ENCODE measurements around the gene MTHFD1L.

The MTHFD1L gene

GRCh38 chr6:151001387-151002056 lies 136.0 kb downstream of the MTHFD1L start:
- no peak for ATAC-seq (ENCODE audit: low read depth)

GRCh38 chr6:151002057-151002450 lies 136.6 kb downstream of the MTHFD1L start:
- H3K4me1 ChIP-seq (ENCODE audit: insufficient read depth, poor library complexity, severe bottlenecking), result peaks cover 15% of the 10 kb centered on the region
- ATAC-seq (ENCODE audit: low read depth) (no peak), DNase-seq (ENCODE audit: low spot score) (no peak)
- no peak for TF ChIP-seq CTCF (IDR thresholded peaks at IDR 0.05; ENCODE audit: poor library complexity, severe bottlenecking)
- H3K27me3 ChIP-seq (ENCODE audit: insufficient read depth, poor library complexity, severe bottlenecking), result no peaks in the 10 kb centered on the region
- H3K36me3 ChIP-seq (ENCODE audit: low read depth), result peaks cover 5% of the 10 kb centered on the region; the same call in 1 of the 2 replicates
- H3K9me3 ChIP-seq (ENCODE audit: severe bottlenecking), result no peaks in the 10 kb centered on the region
- H3K27ac ChIP-seq (ENCODE audit: poor library complexity, severe bottlenecking), result no peak overlapping the region
- H3K4me3 ChIP-seq (ENCODE audit: severe bottlenecking), result no peak overlapping the region

More at GRCh38 chr6:151001387-151002056, 136.0 kb downstream of the MTHFD1L start:
- DNase-seq (ENCODE audit: low spot score), result no peak
- peaks cover 15% of the 10 kb centered on the region for H3K4me1 ChIP-seq (ENCODE audit: insufficient read depth, poor library complexity, severe bottlenecking)
- H3K36me3 ChIP-seq (ENCODE audit: low read depth), result peaks cover 5% of the 10 kb centered on the region; the same call in 1 of the 2 replicates
- no peak for TF ChIP-seq CTCF (IDR thresholded peaks at IDR 0.05; ENCODE audit: poor library complexity, severe bottlenecking)
- no peak overlapping the region for H3K27ac ChIP-seq (ENCODE audit: poor library complexity, severe bottlenecking)
- no peak overlapping the region for H3K4me3 ChIP-seq (ENCODE audit: severe bottlenecking)
- H3K27me3 ChIP-seq (ENCODE audit: insufficient read depth, poor library complexity, severe bottlenecking), result no peaks in the 10 kb centered on the region
- H3K9me3 ChIP-seq (ENCODE audit: severe bottlenecking), result no peaks in the 10 kb centered on the region

- H3K27me3 ChIP-seq (ENCODE audit: insufficient read depth, poor library complexity, severe bottlenecking), result no peaks in the 10 kb centered on the region
- no peak overlapping the region for H3K4me3 ChIP-seq (ENCODE audit: severe bottlenecking)
- H3K4me1 ChIP-seq (ENCODE audit: insufficient read depth, poor library complexity, severe bottlenecking), result peaks cover 15% of the 10 kb centered on the region
- DNase-seq (ENCODE audit: low spot score) (no peak), ATAC-seq (ENCODE audit: low read depth) (no peak)
- peaks cover 7% of the 10 kb centered on the region for H3K36me3 ChIP-seq (ENCODE audit: low read depth)
- no peaks in the 10 kb centered on the region for H3K9me3 ChIP-seq (ENCODE audit: severe bottlenecking)
- no peak for TF ChIP-seq CTCF (IDR thresholded peaks at IDR 0.05; ENCODE audit: poor library complexity, severe bottlenecking)
- no peak overlapping the region for H3K27ac ChIP-seq (ENCODE audit: poor library complexity, severe bottlenecking)
Observed at GRCh38 chr6:151002491-151002935, 137.0 kb downstream of the MTHFD1L start.

- ATAC-seq (ENCODE audit: low read depth) (peak; percentile 92), DNase-seq (ENCODE audit: low spot score) (no peak)
- Histone ChIP-seq H3K4me3 (ENCODE audit: severe bottlenecking) (no peak overlapping the region), H3K27me3 (ENCODE audit: insufficient read depth, poor library complexity, severe bottlenecking) (no peaks in the 10 kb centered on the region), H3K27ac (ENCODE audit: poor library complexity, severe bottlenecking) (peak overlapping the region; percentile 54), H3K4me1 (ENCODE audit: insufficient read depth, poor library complexity, severe bottlenecking) (peaks cover 15% of the 10 kb centered on the region), H3K9me3 (ENCODE audit: severe bottlenecking) (no peaks in the 10 kb centered on the region), H3K36me3 (ENCODE audit: low read depth) (peaks cover 11% of the 10 kb centered on the region)
- TF ChIP-seq CTCF (IDR thresholded peaks at IDR 0.05; ENCODE audit: poor library complexity, severe bottlenecking), result no peak
Observed at GRCh38 chr6:151004383-151005024, 139.0 kb downstream of the MTHFD1L start.

- no peak for TF ChIP-seq CTCF (IDR thresholded peaks at IDR 0.05; ENCODE audit: poor library complexity, severe bottlenecking)
- no peak for DNase-seq (ENCODE audit: low spot score)
- peaks cover 15% of the 10 kb centered on the region for H3K4me1 ChIP-seq (ENCODE audit: insufficient read depth, poor library complexity, severe bottlenecking)
- H3K27ac ChIP-seq (ENCODE audit: poor library complexity, severe bottlenecking), result peak overlapping the region; percentile 54
- no peak for ATAC-seq (ENCODE audit: low read depth)
- H3K36me3 ChIP-seq (ENCODE audit: low read depth), result peaks cover 14% of the 10 kb centered on the region
- no peaks in the 10 kb centered on the region for H3K27me3 ChIP-seq (ENCODE audit: insufficient read depth, poor library complexity, severe bottlenecking)
- H3K4me3 ChIP-seq (ENCODE audit: severe bottlenecking), result no peak overlapping the region
- no peaks in the 10 kb centered on the region for H3K9me3 ChIP-seq (ENCODE audit: severe bottlenecking)
Observed at GRCh38 chr6:151005164-151005563, 139.7 kb downstream of the MTHFD1L start.
